ENCODE measurements around the gene LDLR. TPM values are rescaled to one million over a fixed set of nuclear protein-coding genes. Genes with fewer than 3 reads are reported as not detected.

LDLR gene
- total RNA-seq, 1 donor from 2014 or later = 8.2 TPM

- no peak for DNase-seq
Measured at GRCh38 chr19:11064831-11065303, 24.4 kb upstream of the LDLR start.

DNA sequence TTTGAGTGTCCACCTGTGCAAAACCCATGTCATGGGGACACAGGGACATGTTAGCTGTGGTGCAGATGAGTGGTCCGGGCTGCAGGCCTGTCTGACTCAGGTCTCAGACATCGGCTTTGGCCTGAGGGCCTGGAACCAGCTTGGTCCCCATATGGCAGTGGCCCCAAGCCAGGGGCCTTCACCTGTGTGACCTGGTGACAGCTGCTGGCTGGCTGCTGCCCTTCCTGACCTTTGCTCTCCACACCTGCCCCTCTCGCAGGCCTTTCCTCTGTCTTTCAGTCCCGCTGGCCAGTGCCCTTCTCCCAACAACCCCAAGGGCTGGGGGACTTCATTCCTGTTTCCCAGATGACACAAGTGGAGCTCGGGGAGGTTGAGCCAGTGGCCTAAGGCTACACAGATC lies 22.9 kb upstream of the LDLR start:
- no peak for DNase-seq
- H3K27me3 ChIP-seq (ENCODE audit: low read depth) = no peaks in the 10 kb centered on the region
- TF ChIP-seq, protein P1, sequence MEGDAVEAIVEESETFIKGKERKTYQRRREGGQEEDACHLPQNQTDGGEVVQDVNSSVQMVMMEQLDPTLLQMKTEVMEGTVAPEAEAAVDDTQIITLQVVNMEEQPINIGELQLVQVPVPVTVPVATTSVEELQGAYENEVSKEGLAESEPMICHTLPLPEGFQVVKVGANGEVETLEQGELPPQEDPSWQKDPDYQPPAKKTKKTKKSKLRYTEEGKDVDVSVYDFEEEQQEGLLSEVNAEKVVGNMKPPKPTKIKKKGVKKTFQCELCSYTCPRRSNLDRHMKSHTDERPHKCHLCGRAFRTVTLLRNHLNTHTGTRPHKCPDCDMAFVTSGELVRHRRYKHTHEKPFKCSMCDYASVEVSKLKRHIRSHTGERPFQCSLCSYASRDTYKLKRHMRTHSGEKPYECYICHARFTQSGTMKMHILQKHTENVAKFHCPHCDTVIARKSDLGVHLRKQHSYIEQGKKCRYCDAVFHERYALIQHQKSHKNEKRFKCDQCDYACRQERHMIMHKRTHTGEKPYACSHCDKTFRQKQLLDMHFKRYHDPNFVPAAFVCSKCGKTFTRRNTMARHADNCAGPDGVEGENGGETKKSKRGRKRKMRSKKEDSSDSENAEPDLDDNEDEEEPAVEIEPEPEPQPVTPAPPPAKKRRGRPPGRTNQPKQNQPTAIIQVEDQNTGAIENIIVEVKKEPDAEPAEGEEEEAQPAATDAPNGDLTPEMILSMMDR (IDR thresholded peaks at IDR 0.05; ENCODE audit: borderline replicate concordance) = no peak
- H3K9me3 ChIP-seq (replicated peaks) = no peaks in the 10 kb centered on the region
- H3K4me3 ChIP-seq = no peak overlapping the region
- peaks cover 32% of the 10 kb centered on the region for H3K36me3 ChIP-seq
- H3K4me1 ChIP-seq = no peaks in the 10 kb centered on the region
- no peak overlapping the region for H3K27ac ChIP-seq (replicated peaks)
- intact Hi-C loops (cut with micrococcal nuclease) = no loop called here

More at GRCh38 chr19:11064831-11065303, 24.4 kb upstream of the LDLR start:
- Histone ChIP-seq H3K9me3 (replicated peaks) (no peaks in the 10 kb centered on the region), H3K27ac (replicated peaks) (no peak overlapping the region), H3K27me3 (ENCODE audit: low read depth) (no peaks in the 10 kb centered on the region), H3K36me3 (peaks cover 44% of the 10 kb centered on the region), H3K4me1 (no peaks in the 10 kb centered on the region), H3K4me3 (no peak overlapping the region)
- intact Hi-C loops (cut with micrococcal nuclease) = no loop called here
- TF ChIP-seq, protein P1 (IDR thresholded peaks at IDR 0.05; ENCODE audit: borderline replicate concordance) = no peak

- Histone ChIP-seq H3K27ac (replicated peaks) (no peak overlapping the region), H3K4me3 (no peak overlapping the region), H3K36me3 (peaks cover 20% of the 10 kb centered on the region), H3K4me1 (no peaks in the 10 kb centered on the region), H3K27me3 (ENCODE audit: low read depth) (no peaks in the 10 kb centered on the region), H3K9me3 (replicated peaks) (no peaks in the 10 kb centered on the region)
- intact Hi-C loops (cut with micrococcal nuclease) = no loop called here
- DNase-seq = no peak
- TF ChIP-seq, protein P1 (IDR thresholded peaks at IDR 0.05; ENCODE audit: borderline replicate concordance) = no peak
Measured at GRCh38 chr19:11067356-11068113, 21.7 kb upstream of the LDLR start.

- H3K4me1 ChIP-seq = no peaks in the 10 kb centered on the region
- no peak for DNase-seq
- no peak overlapping the region for H3K4me3 ChIP-seq
- no peaks in the 10 kb centered on the region for H3K9me3 ChIP-seq (replicated peaks)
- H3K36me3 ChIP-seq = peaks cover 18% of the 10 kb centered on the region
- H3K27me3 ChIP-seq (ENCODE audit: low read depth) = no peaks in the 10 kb centered on the region
- intact Hi-C loops (cut with micrococcal nuclease) = no loop called here
- TF ChIP-seq, protein P1 (IDR thresholded peaks at IDR 0.05; ENCODE audit: borderline replicate concordance) = no peak
- no peak overlapping the region for H3K27ac ChIP-seq (replicated peaks)
Measured at GRCh38 chr19:11069561-11069960, 19.7 kb upstream of the LDLR start.

GRCh38 chr19:11070123-11070522 lies 19.1 kb upstream of the LDLR start:
- intact Hi-C loops (cut with micrococcal nuclease) = no loop called here
- no peaks in the 10 kb centered on the region for H3K4me1 ChIP-seq
- H3K27me3 ChIP-seq (ENCODE audit: low read depth) = no peaks in the 10 kb centered on the region
- H3K27ac ChIP-seq (replicated peaks) = no peak overlapping the region
- peaks cover 18% of the 10 kb centered on the region for H3K36me3 ChIP-seq
- TF ChIP-seq, protein P1 (IDR thresholded peaks at IDR 0.05; ENCODE audit: borderline replicate concordance) = no peak
- H3K4me3 ChIP-seq = no peak overlapping the region
- no peaks in the 10 kb centered on the region for H3K9me3 ChIP-seq (replicated peaks)
- no peak for DNase-seq

Measured in left ventricle myocardium inferior (tissue), 1 donor.